K562 (cell line): Measurements from ENCODE around the gene ZNF462. TPM values are rescaled to one million over a fixed set of nuclear protein-coding genes. Genes with fewer than 3 reads are reported as not detected.

Experiments
- ATAC-seq: fragments of 200-7000 bp; cut with Tn5 transposase; 3 replicates; pipeline ENCODE4 v1.9.1; 2020; ENCODE audit warnings: moderate library complexity
- BruUV-seq: library from RNA; stranded (reverse); fragments of 400-500 nt; replicated peaks from 2 replicates; lab custom pipeline; 2021; lab: Mats Ljungman, UMichigan
- CTCF ChIA-PET: fragments of 300-600 bp; formaldehyde crosslinking; extraction: SDS; loops from one replicate; lab custom pipeline; 2021; ENCODE audit warnings: low intra/inter-chr PET ratio; lab: Yijun Ruan, JAX
- POLR2A ChIA-PET: fragments of 300-600, 350-650 bp; sonication (Branson Sonifier 250); formaldehyde crosslinking; extraction: SDS; loops from one replicate; lab custom pipeline; 2021; ENCODE audit warnings: antibody characterized with exemption, inconsistent platforms; lab: Yijun Ruan, JAX
- DNase-seq, 4 experiments: peaks; one replicate each; pipeline versions ENCODE4 v3.0.0 to v3.0.0-alpha.2; 2011 to 2018; ENCODE audit warnings: low spot score in 3 of 4, mixed read lengths in 3 of 4; ENCODE audit errors: extremely low read depth in 1 of 4
- FAIRE-seq: peaks from 2 replicates; lab custom pipeline; 2011; peaks lifted over from hg19 to GRCh38; lab: Jason Lieb, UNC
- H2AFZ ChIP-seq: 2 replicates; pipeline ENCODE4 v1.6.0; 2011; ENCODE audit warnings: low read depth, low read length, control low read depth, inconsistent platforms
- H3K27ac ChIP-seq: fragments of 200-600 bp; 3 replicates; pipeline ENCODE4 v1.8.0; 2011; ENCODE audit warnings: low read depth, mild to moderate bottlenecking, control low read depth, inconsistent platforms, low read length, moderate library complexity, mixed read lengths; ENCODE audit errors: extremely low read depth
- H3K27me3 ChIP-seq, 2 experiments: fragments of 300-600 bp in 1 of 2; 2 replicates in 1 of 2; 3 replicates in 1 of 2; pipeline versions ENCODE4 v1.6.0 to v1.8.0; 2011; ENCODE audit warnings: inconsistent platforms in 2 of 2, low read length in 2 of 2, mild to moderate bottlenecking in 1 of 2, mixed read lengths in 1 of 2, moderate library complexity in 1 of 2; ENCODE audit not compliant: control insufficient read depth in 2 of 2, insufficient read depth in 2 of 2
- H3K36me3 ChIP-seq: fragments of 300-600 bp; 3 replicates; pipeline ENCODE4 v1.8.0; 2011; ENCODE audit warnings: mild to moderate bottlenecking, low read length, inconsistent platforms; ENCODE audit not compliant: control insufficient read depth, insufficient read depth
- H3K4me1 ChIP-seq, 2 experiments: fragments of 200-600 bp in 1 of 2; replicated peaks in 1 of 2; 2 replicates in 1 of 2; 3 replicates in 1 of 2; pipeline versions ENCODE4 v1.5.1 to v1.8.0; 2011; ENCODE audit warnings: inconsistent platforms in 2 of 2, low read length in 2 of 2, mild to moderate bottlenecking in 1 of 2, mixed read lengths in 1 of 2, moderate library complexity in 1 of 2; ENCODE audit not compliant: control insufficient read depth in 2 of 2, insufficient read depth in 2 of 2
- H3K4me2 ChIP-seq: 2 replicates; pipeline ENCODE4 v1.6.1; 2011; ENCODE audit warnings: low read length, control low read depth, inconsistent platforms, mixed read lengths; ENCODE audit not compliant: insufficient read depth
- H3K4me3 ChIP-seq: fragments of 200-600 bp; sonication (generic), shearing (Covaris generic); 2 replicates; pipeline ENCODE4 v1.5.1; 2016; ENCODE audit warnings: control low read depth, inconsistent platforms
- H3K79me2 ChIP-seq: fragments of 200-600 bp; 3 replicates; pipeline ENCODE4 v1.8.0; 2011; ENCODE audit warnings: low read length, inconsistent platforms; ENCODE audit not compliant: control insufficient read depth, insufficient read depth
- H3K9ac ChIP-seq, 2 experiments: 2 replicates each; pipeline versions ENCODE4 v1.6.0 to v1.6.1; 2011; ENCODE audit warnings: low read depth in 2 of 2, low read length in 2 of 2, control low read depth in 1 of 2, inconsistent platforms in 1 of 2, mild to moderate bottlenecking in 1 of 2, mixed read lengths in 1 of 2; ENCODE audit not compliant: insufficient read depth in 1 of 2
- H3K9me1 ChIP-seq: one replicate; pipeline ENCODE4 v1.6.0; 2011; ENCODE audit warnings: inconsistent platforms, mild to moderate bottlenecking, low read length, moderate library complexity; ENCODE audit not compliant: control insufficient read depth, insufficient read depth
- H3K9me3 ChIP-seq: replicated peaks from 2 replicates; pipeline ENCODE4 v1.5.1; 2011; ENCODE audit warnings: low read depth, low read length, inconsistent platforms; ENCODE audit not compliant: control insufficient read depth, insufficient read depth
- H4K20me1 ChIP-seq: replicated peaks from 2 replicates; pipeline ENCODE4 v1.6.1; 2011; ENCODE audit warnings: low read length, inconsistent platforms, mixed read lengths; ENCODE audit not compliant: control insufficient read depth, insufficient read depth
- C11orf30 ChIP-seq: fragments of 450-650 bp; IDR thresholded peaks from 2 replicates; pipeline ENCODE4 v1.6.1; 2016; ENCODE audit warnings: low read depth, mild to moderate bottlenecking
- DACH1 ChIP-seq: fragments of 450-650 bp; IDR thresholded peaks from 2 replicates; pipeline ENCODE4 v1.6.1; 2018; ENCODE audit not compliant: partially characterized antibody
- HMG20B ChIP-seq: fragments of 250-450 bp; sonication (Bioruptor Pico); IDR thresholded peaks from 2 replicates; pipeline ENCODE4 v1.5.0; 2021; ENCODE audit warnings: mild to moderate bottlenecking
- NR3C1 ChIP-seq: sonication (generic); formaldehyde crosslinking; IDR thresholded peaks from 2 replicates; pipeline ENCODE4 v1.8.1; 2022; ENCODE audit warnings: missing genetic modification reagents
- RFX5 ChIP-seq: IDR thresholded peaks from 2 replicates; pipeline ENCODE4 v1.6.1; 2011; ENCODE audit warnings: low read depth, mild to moderate bottlenecking, improper control_type of control experiment, low read length
- SOX6 ChIP-seq: fragments of 450-650 bp; IDR thresholded peaks from 2 replicates; pipeline ENCODE4 v1.6.1; 2014; ENCODE audit warnings: mild to moderate bottlenecking
- ZNF311 ChIP-seq: fragments of 250-450 bp; sonication (Bioruptor Pico); IDR thresholded peaks from 2 replicates; pipeline ENCODE4 v1.4.0; 2020; ENCODE audit warnings: mild to moderate bottlenecking, moderate library complexity
- ZNF79 ChIP-seq: fragments of 250-450 bp; sonication (Bioruptor Pico); IDR thresholded peaks from 2 replicates; pipeline ENCODE4 v1.4.0; 2020; ENCODE audit warnings: low read depth, mild to moderate bottlenecking, moderate library complexity
- WGBS: fragments of 100-300 bp; shearing (Covaris generic); methylation state at CpG from one replicate; pipeline ENCODE4 v1.1.6; 2016; ENCODE audit warnings: low coverage, mixed read lengths; ENCODE audit not compliant: insufficient coverage; ENCODE audit errors: missing lambda C conversion rate; 5-methylcytosine and 5-hydroxymethylcytosine counted together
- in situ Hi-C: fragments of 300-500 bp; cut with MboI; formaldehyde crosslinking; loops from 4 replicates; pipeline ENCODE4 v1.15.0; 2018; ENCODE audit warnings: inconsistent platforms, mixed read lengths
- intact Hi-C: fragments of 100-400 bp; cut with micrococcal nuclease; formaldehyde crosslinking; loops from 2 replicates; pipeline ENCODE4 v1.14.2; 2022
- polyA plus RNA-seq, 8 experiments: library from polyadenylated mRNA; depleted of rRNA in 4 of 8; stranded (reverse) in 5 of 8; unstranded in 3 of 8; fragments of >200 nt; fragmentation: Nextera tagmentation in 2 of 8; fragmentation: Illumina TruSeq in 1 of 8; extraction: Ambion mirVana in 2 of 8; extraction: Trizol in 1 of 8; gene quantifications; 2 replicates each; pipeline versions ENCODE4 v1.2.1 to v1.2.3, GENCODE V29; 2011 to 2014; ENCODE audit warnings: inconsistent platforms in 1 of 8, missing spikeins in 1 of 8
- total RNA-seq, 7 experiments: library from RNA; depleted of rRNA in 6 of 7; stranded (reverse); fragments of >200 nt in 6 of 7; fragmentation: Illumina TruSeq in 2 of 7; extraction: Trizol in 2 of 7; gene quantifications; 2 replicates each; pipeline versions ENCODE4 v1.2.1 to v1.2.3, GENCODE V29; 2011 to 2021; ENCODE audit warnings: low replicate concordance in 1 of 7
- TF ChIP-seq, protein P1 (sequence below): fragments of 450-650 bp; formaldehyde crosslinking; conservative IDR thresholded peaks from 2 replicates; pipeline ENCODE4 v1.4.0; 2022; ENCODE audit warnings: mild to moderate bottlenecking, missing genetic modification characterization
- TF ChIP-seq, protein P2 (sequence below): fragments of 150-350 bp; conservative IDR thresholded peaks from 2 replicates; pipeline ENCODE4 v1.6.1; 2014; ENCODE audit warnings: low read length
- TF ChIP-seq, protein P3 (sequence below): fragments of 150-350 bp; IDR thresholded peaks from 2 replicates; pipeline ENCODE4 v1.6.1; 2014; ENCODE audit warnings: low read depth, mild to moderate bottlenecking, low read length, borderline replicate concordance

Gene ZNF462
- total and polyA plus RNA-seq, 9 of the 15 experiments (the other 6 are each of a cell fraction or from before 2014, with no cell fraction given), result 0.20 TPM; not detected in 8

DNA sequence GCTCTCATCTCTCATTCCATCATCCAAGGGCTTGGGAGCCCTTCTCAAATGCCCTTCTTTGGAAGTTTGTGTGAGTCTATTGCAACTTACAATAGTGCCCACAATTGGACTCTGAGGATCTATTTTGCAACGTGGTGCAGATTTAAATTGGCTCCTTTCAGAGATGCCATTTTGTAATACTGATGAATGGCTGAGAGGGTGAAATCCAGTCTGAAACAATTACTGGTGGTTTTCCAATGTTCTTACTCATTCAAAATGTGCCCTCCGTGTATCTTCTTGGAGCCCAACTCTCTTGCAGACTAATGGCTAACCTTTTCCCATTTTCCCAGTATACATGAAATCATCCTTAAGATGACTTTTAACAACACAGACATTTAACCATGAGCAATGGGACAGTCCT, 6.1 kb downstream of the ZNF462 start:
- Histone ChIP-seq H3K9me1 (no peaks in the 10 kb centered on the region), H3K79me2 (no peaks in the 10 kb centered on the region), H3K4me1 (no peaks in the 10 kb centered on the region), H3K9ac (no peak overlapping the region), H3K4me3 (no peak overlapping the region), H3K9me3 (no peaks in the 10 kb centered on the region), H3K36me3 (no peaks in the 10 kb centered on the region), H3K27me3 (no peaks in the 10 kb centered on the region), H4K20me1 (no peaks in the 10 kb centered on the region), H3K27ac (no peak overlapping the region), H3K4me2 (no peak overlapping the region), H2AFZ (no peak overlapping the region)
- ATAC-seq (no peak), FAIRE-seq (no peak), DNase-seq (no peak)
- BruUV-seq, result no TSS peak
- ChIA-PET POLR2A (no interaction called here), CTCF (no interaction called here)
- WGBS, result 4% methylated on average over 2 of the region's 2 CpGs
- in situ Hi-C loops (no loop called here), intact Hi-C loops (no loop called here)
- TF ChIP-seq, protein P1, sequence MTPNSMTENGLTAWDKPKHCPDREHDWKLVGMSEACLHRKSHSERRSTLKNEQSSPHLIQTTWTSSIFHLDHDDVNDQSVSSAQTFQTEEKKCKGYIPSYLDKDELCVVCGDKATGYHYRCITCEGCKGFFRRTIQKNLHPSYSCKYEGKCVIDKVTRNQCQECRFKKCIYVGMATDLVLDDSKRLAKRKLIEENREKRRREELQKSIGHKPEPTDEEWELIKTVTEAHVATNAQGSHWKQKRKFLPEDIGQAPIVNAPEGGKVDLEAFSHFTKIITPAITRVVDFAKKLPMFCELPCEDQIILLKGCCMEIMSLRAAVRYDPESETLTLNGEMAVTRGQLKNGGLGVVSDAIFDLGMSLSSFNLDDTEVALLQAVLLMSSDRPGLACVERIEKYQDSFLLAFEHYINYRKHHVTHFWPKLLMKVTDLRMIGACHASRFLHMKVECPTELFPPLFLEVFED (CRISPR knock-in tag), result no peak
- TF ChIP-seq ZNF79 (CRISPR knock-in tag) (no peak), ZNF311 (CRISPR knock-in tag) (no peak), C11orf30 (no peak), DACH1 (no peak), HMG20B (no peak), RFX5 (no peak), NR3C1 (CRISPR knock-in tag) (no peak), SOX6 (no peak)
- TF ChIP-seq, protein P2, sequence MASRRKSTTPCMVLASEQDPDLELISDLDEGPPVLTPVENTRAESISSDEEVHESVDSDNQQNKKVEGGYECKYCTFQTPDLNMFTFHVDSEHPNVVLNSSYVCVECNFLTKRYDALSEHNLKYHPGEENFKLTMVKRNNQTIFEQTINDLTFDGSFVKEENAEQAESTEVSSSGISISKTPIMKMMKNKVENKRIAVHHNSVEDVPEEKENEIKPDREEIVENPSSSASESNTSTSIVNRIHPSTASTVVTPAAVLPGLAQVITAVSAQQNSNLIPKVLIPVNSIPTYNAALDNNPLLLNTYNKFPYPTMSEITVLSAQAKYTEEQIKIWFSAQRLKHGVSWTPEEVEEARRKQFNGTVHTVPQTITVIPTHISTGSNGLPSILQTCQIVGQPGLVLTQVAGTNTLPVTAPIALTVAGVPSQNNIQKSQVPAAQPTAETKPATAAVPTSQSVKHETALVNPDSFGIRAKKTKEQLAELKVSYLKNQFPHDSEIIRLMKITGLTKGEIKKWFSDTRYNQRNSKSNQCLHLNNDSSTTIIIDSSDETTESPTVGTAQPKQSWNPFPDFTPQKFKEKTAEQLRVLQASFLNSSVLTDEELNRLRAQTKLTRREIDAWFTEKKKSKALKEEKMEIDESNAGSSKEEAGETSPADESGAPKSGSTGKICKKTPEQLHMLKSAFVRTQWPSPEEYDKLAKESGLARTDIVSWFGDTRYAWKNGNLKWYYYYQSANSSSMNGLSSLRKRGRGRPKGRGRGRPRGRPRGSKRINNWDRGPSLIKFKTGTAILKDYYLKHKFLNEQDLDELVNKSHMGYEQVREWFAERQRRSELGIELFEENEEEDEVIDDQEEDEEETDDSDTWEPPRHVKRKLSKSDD, result no peak
- TF ChIP-seq, protein P3, sequence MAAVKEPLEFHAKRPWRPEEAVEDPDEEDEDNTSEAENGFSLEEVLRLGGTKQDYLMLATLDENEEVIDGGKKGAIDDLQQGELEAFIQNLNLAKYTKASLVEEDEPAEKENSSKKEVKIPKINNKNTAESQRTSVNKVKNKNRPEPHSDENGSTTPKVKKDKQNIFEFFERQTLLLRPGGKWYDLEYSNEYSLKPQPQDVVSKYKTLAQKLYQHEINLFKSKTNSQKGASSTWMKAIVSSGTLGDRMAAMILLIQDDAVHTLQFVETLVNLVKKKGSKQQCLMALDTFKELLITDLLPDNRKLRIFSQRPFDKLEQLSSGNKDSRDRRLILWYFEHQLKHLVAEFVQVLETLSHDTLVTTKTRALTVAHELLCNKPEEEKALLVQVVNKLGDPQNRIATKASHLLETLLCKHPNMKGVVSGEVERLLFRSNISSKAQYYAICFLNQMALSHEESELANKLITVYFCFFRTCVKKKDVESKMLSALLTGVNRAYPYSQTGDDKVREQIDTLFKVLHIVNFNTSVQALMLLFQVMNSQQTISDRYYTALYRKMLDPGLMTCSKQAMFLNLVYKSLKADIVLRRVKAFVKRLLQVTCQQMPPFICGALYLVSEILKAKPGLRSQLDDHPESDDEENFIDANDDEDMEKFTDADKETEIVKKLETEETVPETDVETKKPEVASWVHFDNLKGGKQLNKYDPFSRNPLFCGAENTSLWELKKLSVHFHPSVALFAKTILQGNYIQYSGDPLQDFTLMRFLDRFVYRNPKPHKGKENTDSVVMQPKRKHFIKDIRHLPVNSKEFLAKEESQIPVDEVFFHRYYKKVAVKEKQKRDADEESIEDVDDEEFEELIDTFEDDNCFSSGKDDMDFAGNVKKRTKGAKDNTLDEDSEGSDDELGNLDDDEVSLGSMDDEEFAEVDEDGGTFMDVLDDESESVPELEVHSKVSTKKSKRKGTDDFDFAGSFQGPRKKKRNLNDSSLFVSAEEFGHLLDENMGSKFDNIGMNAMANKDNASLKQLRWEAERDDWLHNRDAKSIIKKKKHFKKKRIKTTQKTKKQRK, result no peak
